ENCODE measurements around the gene IGFN1. TPM values are rescaled to one million over a fixed set of nuclear protein-coding genes. Genes with fewer than 3 reads are reported as not detected.

IGFN1 gene
- total and polyA plus RNA-seq, 2 experiments from 2014 or later = 0.37 to 3.1 TPM

DNA sequence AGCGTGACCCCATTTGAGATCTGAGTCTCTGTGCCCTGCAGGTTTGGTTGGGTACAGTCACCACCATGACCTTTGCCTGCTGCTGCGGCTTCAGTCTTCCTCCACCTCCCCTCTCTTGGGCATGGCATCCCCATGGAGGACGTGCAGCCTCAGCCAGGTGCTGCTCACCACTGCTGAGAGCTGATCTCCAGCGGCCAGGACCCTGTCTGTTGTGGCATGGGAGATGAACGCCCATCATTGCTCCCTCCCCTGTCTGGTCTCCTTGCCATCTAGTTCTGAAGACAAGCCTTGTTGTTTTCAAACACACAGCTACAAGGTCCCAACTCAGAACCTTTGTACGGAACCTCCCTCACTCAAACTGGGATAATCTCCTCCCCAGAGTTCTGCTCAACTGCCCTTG is 73.4 kb downstream of the IGFN1 start:
- Histone ChIP-seq H3K4me1 (ENCODE audit: insufficient read depth) (peaks cover 7% of the 10 kb centered on the region), H3K27ac (no peak overlapping the region), H3K9me2 (replicated peaks; ENCODE audit: insufficient read depth) (no peaks in the 10 kb centered on the region), H3K9me3 (ENCODE audit: low read depth) (no peaks in the 10 kb centered on the region), H4K20me1 (ENCODE audit: insufficient read depth, poor library complexity, severe bottlenecking) (no peaks in the 10 kb centered on the region), H3K4me3 (no peak overlapping the region), H2AFZ (no peak overlapping the region), H3K79me2 (no peaks in the 10 kb centered on the region), H3K27me3 (peaks cover 8% of the 10 kb centered on the region), H3K36me3 (replicated peaks; ENCODE audit: insufficient read depth, low read depth) (no peaks in the 10 kb centered on the region), H3K4me2 (no peak overlapping the region)
- TF ChIP-seq EZH2 (IDR thresholded peaks at IDR 0.05; ENCODE audit: borderline replicate concordance) (no peak), EZH2phosphoT487 (IDR thresholded peaks at IDR 0.05; ENCODE audit: low read depth, severe bottlenecking, unreplicated experiment) (no peak)
- TF ChIP-seq, protein P1, sequence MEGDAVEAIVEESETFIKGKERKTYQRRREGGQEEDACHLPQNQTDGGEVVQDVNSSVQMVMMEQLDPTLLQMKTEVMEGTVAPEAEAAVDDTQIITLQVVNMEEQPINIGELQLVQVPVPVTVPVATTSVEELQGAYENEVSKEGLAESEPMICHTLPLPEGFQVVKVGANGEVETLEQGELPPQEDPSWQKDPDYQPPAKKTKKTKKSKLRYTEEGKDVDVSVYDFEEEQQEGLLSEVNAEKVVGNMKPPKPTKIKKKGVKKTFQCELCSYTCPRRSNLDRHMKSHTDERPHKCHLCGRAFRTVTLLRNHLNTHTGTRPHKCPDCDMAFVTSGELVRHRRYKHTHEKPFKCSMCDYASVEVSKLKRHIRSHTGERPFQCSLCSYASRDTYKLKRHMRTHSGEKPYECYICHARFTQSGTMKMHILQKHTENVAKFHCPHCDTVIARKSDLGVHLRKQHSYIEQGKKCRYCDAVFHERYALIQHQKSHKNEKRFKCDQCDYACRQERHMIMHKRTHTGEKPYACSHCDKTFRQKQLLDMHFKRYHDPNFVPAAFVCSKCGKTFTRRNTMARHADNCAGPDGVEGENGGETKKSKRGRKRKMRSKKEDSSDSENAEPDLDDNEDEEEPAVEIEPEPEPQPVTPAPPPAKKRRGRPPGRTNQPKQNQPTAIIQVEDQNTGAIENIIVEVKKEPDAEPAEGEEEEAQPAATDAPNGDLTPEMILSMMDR (IDR thresholded peaks at IDR 0.05; ENCODE audit: poor library complexity) = no peak
- DNase-seq (ENCODE audit: low spot score) = no peak
- 94% methylated on average over 6 of the region's 6 CpGs for WGBS (ENCODE audit: low lambda C conversion rate, missing lambda C conversion rate)

DNA sequence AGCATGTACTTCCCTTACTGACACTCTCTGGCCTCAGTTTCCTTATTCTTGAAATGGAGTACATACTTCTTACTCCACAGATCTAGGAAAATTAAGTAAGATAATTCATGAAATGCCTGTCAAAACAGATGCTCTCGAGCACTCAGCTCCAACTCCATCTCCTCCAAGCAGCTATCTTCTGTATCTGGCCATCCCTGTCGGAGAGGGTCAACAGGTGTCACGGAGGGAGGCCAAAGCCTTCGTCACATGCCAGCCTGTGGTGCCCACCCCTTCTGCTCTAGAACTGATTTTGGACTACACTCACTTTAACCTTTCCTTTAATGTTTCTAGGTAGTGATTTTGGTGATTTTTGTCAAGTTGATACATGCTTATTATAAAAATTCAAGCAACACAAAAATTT is 73.9 kb downstream of the IGFN1 start:
- TF ChIP-seq EZH2 (IDR thresholded peaks at IDR 0.05; ENCODE audit: borderline replicate concordance) = no peak
- no peak for TF ChIP-seq EZH2phosphoT487 (IDR thresholded peaks at IDR 0.05; ENCODE audit: low read depth, severe bottlenecking, unreplicated experiment)
- TF ChIP-seq, protein P1 (IDR thresholded peaks at IDR 0.05; ENCODE audit: poor library complexity) = no peak
- WGBS (ENCODE audit: low lambda C conversion rate, missing lambda C conversion rate) = 97% methylated on average over 4 of the region's 4 CpGs
- Histone ChIP-seq H3K27me3 (peaks cover 8% of the 10 kb centered on the region), H3K79me2 (no peaks in the 10 kb centered on the region), H3K27ac (no peak overlapping the region), H3K4me1 (ENCODE audit: insufficient read depth) (peaks cover 7% of the 10 kb centered on the region), H3K36me3 (replicated peaks; ENCODE audit: insufficient read depth, low read depth) (no peaks in the 10 kb centered on the region), H3K4me3 (no peak overlapping the region), H4K20me1 (ENCODE audit: insufficient read depth, poor library complexity, severe bottlenecking) (no peaks in the 10 kb centered on the region), H2AFZ (no peak overlapping the region), H3K9me3 (ENCODE audit: low read depth) (no peaks in the 10 kb centered on the region), H3K9me2 (replicated peaks; ENCODE audit: insufficient read depth) (no peaks in the 10 kb centered on the region), H3K4me2 (no peak overlapping the region)
- no peak for DNase-seq (ENCODE audit: low spot score)

DNA sequence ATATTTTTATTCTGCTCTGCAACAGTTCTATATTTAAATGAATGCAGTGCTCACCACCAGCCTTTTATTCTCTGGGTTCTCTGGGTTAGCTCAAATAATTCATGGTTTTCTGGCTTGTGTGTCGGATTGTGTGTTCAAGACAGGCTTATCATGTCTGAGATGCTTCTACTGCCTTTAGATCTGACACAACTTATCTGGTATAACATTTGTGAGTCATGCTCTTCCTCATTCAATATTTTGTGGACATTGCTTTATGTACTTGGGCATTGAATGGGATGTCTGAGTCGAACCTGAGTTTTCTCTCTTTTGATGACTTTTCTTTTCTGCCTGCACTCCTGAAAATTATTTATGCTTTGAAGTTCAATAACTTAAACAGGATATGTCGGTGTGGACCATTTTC is 75.1 kb downstream of the IGFN1 start:
- Histone ChIP-seq H3K36me3 (replicated peaks; ENCODE audit: insufficient read depth, low read depth) (no peaks in the 10 kb centered on the region), H4K20me1 (ENCODE audit: insufficient read depth, poor library complexity, severe bottlenecking) (no peaks in the 10 kb centered on the region), H3K4me2 (no peak overlapping the region), H3K4me1 (ENCODE audit: insufficient read depth) (no peaks in the 10 kb centered on the region), H3K4me3 (no peak overlapping the region), H3K27ac (no peak overlapping the region), H3K79me2 (no peaks in the 10 kb centered on the region), H3K9me3 (ENCODE audit: low read depth) (no peaks in the 10 kb centered on the region), H3K27me3 (peaks cover 1% of the 10 kb centered on the region), H3K9me2 (replicated peaks; ENCODE audit: insufficient read depth) (no peaks in the 10 kb centered on the region), H2AFZ (no peak overlapping the region)
- 56% methylated on average over 3 of the region's 3 CpGs for WGBS (ENCODE audit: low lambda C conversion rate, missing lambda C conversion rate)
- no peak for DNase-seq (ENCODE audit: low spot score)
- TF ChIP-seq, protein P1 (IDR thresholded peaks at IDR 0.05; ENCODE audit: poor library complexity) = no peak
- TF ChIP-seq EZH2phosphoT487 (IDR thresholded peaks at IDR 0.05; ENCODE audit: low read depth, severe bottlenecking, unreplicated experiment) (no peak), EZH2 (IDR thresholded peaks at IDR 0.05; ENCODE audit: borderline replicate concordance) (no peak)

DNA sequence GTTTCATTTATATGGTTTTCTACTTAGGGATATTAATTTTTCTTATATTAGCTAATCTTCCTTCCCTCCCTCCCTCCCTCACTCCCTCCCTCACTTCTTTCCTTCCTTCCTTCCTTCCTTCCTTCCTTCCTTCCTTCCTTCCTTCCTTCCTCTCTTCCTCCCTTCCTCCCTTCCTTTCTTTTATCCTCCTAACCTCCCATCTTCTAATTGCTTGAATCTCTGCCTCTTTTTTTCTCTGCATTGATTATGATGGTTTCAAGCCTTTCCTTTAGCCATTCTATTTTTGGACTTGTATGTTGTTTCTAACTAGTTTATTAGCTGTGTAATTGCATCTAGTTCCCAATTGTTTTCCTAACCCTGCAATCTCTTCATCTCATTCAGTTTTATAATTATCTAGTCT is 75.7 kb downstream of the IGFN1 start:
- Histone ChIP-seq H3K4me3 (no peak overlapping the region), H3K36me3 (replicated peaks; ENCODE audit: insufficient read depth, low read depth) (no peaks in the 10 kb centered on the region), H3K27ac (no peak overlapping the region), H2AFZ (no peak overlapping the region), H3K27me3 (no peaks in the 10 kb centered on the region), H3K9me3 (ENCODE audit: low read depth) (no peaks in the 10 kb centered on the region), H3K9me2 (replicated peaks; ENCODE audit: insufficient read depth) (no peaks in the 10 kb centered on the region), H3K4me2 (no peak overlapping the region), H4K20me1 (ENCODE audit: insufficient read depth, poor library complexity, severe bottlenecking) (no peaks in the 10 kb centered on the region), H3K4me1 (ENCODE audit: insufficient read depth) (no peaks in the 10 kb centered on the region), H3K79me2 (no peaks in the 10 kb centered on the region)
- DNase-seq (ENCODE audit: low spot score) = no peak
- TF ChIP-seq EZH2 (IDR thresholded peaks at IDR 0.05; ENCODE audit: borderline replicate concordance) (no peak), EZH2phosphoT487 (IDR thresholded peaks at IDR 0.05; ENCODE audit: low read depth, severe bottlenecking, unreplicated experiment) (no peak)
- TF ChIP-seq, protein P1 (IDR thresholded peaks at IDR 0.05; ENCODE audit: poor library complexity) = no peak
